SIG-M5 treated with dmso at 0.1 percent for 504 hours (cell line): ENCODE data around the gene UST.
"Not testable (repeated sequence)": the region's sequence is repeated elsewhere in the genome, so short reads cannot be mapped to it uniquely, and the experiment has no call there.

Experiments
- DNase-seq: peaks from one replicate; lab custom pipeline; 2025; ENCODE audit not compliant: unreplicated experiment; lab: John Stamatoyannopoulos, UW

Gene UST

DNA sequence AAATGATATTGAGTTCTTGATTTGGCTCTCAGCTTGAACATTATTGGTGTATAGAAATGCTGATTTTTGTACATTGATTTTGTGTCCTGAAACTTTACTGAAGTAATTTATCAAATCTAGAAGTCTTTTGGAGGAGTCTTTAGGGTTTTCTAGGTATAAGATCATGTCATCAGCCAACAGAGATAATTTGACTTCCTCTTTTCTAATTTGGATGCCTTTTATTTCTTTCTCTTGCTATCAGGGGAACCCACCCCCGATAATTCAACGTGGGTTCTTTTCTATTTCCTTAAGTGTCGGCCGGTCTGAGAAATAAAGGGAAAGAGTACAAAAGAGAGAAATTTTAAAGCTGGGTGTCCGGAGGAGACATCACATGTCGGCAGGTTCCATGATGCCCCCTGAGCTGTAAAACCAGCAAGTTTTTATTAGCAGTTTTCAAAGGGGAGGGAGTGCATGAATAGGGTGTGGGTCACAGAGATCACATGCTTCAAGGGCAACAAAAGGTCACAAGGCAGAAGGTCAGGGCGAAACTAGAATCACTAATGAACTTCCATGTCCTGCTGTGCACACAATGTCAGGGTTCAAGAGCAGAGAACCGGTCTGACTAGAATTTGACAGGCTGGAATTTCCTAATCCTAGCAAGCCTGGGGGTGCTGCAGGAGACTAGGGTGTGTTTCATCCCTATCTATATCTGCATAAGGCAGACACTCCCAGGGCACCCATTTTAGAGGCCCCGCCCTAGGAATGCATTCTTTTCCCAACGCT, 17.6 kb downstream of the UST start:
- DNase-seq = not testable (repeated sequence)

GRCh38 chr6:148765898-148766808, 19.3 kb downstream of the UST start:
- DNase-seq = no peak

GRCh38 chr6:148768646-148769270, 21.9 kb downstream of the UST start:
- DNase-seq = no peak

GRCh38 chr6:148769304-148769968, 22.6 kb downstream of the UST start:
- no peak for DNase-seq

GRCh38 chr6:148770408-148771211, 23.8 kb downstream of the UST start:
- DNase-seq = no peak

- DNase-seq = no peak
Measured at GRCh38 chr6:148771212-148771601, 24.4 kb downstream of the UST start.

GRCh38 chr6:148771896-148772554, 25.2 kb downstream of the UST start:
- no peak for DNase-seq

GRCh38 chr6:148775161-148775560, 28.3 kb downstream of the UST start:
- no peak for DNase-seq

DNA sequence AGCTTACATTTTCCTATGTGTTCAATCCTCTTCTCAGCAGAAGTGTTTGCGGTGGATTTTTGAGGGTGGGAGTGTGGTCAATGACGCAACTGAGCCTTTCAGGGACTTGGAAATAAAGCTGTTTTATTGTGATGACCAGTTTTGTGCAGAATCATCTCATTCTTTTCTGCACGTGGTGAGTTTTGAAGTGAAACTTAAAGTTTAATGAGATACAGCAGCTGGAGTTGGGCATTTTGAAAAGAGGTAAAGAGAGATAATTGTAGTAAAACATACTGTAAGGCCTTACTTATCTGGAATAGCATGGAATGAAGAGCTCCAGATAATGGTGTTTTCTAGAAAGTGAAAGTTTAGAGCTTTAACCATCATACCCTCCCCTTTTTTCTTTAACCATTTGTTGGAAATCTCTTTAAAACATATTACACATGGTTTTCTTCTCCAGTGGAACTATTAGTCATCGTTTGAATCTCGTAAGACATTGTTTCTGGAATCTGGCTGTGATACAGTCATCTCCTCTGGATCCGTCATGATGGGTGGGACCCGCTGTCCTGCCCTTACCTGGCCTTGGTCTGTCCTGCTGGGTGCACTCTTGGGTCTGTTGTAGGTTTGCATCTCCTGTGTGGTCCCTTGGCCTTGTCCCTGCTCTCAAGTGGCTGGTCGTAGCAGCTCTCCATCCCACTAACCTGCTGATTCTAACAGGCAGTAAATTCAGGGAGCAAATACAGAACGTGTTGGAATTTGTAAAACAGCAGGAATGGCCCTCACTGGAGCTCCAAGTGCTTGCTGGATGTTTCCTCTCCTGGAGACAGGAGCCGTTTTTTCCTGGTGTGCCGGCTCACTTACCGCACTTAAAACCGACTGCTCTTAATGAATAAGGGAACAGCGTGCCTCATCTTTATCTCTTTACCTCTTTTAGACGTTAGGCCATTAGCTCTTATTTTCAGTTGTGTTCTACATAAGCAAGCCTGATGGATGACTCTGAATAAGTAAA, 29.8 kb downstream of the UST start:
- no peak for DNase-seq

GRCh38 chr6:148779142-148779562, 32.3 kb downstream of the UST start:
- DNase-seq = peak; percentile 72

- not testable (repeated sequence) for DNase-seq
Measured at GRCh38 chr6:148780423-148780822, 33.6 kb downstream of the UST start.

DNA sequence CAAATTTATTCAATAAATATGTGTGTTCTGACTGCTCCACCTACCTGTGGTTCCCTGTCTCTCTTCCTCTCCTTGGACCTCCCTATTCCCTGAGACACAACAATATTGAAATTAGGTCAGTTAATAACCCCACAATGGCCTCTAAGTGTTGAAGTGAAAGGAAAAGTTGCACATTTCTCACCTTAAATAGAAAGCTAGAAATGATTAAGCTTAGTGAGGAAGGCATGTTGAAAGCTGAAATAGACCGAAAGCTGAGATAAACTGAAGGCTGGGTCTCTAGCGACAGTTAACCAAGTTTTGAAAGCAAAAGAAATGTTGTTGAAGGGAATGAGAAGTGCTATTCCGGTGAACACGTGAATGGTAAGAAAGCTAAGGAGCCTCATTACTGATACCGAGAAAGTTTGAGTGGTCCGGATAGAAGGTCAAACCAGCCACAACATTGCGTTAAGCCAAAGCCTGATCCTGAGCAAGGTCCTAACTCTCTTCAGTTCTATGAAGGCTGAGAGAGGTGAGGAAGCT, 34.1 kb downstream of the UST start:
- DNase-seq = no peak

GRCh38 chr6:148789948-148790347, 43.1 kb downstream of the UST start:
- no peak for DNase-seq

GRCh38 chr6:148790404-148790803, 43.6 kb downstream of the UST start:
- DNase-seq = no peak

- DNase-seq = no peak
Measured at GRCh38 chr6:148790817-148791216, 44.0 kb downstream of the UST start.

GRCh38 chr6:148791372-148791771, 44.5 kb downstream of the UST start:
- DNase-seq = no peak

DNA sequence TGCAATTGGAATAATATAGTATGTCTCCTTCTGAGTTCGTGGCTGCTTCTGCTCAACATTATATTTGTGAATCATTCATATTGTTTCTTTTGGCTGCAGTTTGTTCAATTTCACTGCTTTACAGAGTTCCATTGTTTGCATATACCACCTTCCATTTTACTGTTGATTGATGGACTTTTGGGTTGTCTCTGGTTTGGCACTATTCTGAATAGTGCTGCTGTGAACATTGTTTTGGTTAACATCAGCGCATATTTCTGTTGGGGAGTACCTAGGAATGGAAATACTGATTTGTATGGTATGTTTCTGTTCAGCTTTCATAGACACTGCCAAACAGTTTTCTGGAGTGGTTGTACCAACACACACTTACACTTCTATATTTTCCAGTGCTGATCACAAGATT, 46.9 kb downstream of the UST start:
- no peak for DNase-seq

DNA sequence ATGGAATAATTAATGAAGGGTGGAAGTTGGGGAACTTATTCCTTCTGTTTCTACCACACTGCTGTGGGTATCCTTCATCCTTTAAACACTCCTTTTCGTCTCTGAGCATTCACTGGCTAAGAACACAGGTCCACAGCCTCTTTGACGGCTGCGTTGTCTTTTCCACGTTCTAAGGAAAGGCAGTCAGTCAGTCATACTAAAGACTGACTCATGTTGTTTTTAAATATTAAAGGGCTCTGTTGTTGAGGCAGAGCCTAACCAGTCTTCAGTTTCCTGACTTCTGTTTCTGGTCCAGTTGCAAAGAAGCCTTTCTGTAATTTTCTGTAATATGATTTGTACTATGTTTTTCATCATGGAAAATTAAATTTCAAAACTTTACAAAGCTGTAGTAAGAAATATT, 48.0 kb downstream of the UST start:
- DNase-seq = no peak
